Right hindlimb (tissue), 1 donor: ENCODE data around the gene TRAF5.
A peak's percentile ranks its signal among the peaks of the same experiment; 100 is the strongest.
"Not testable (repeated sequence)": the region's sequence is repeated elsewhere in the genome, so short reads cannot be mapped to it uniquely, and the experiment has no call there.

Experiments used
- DNase-seq: peaks from one replicate; pipeline ENCODE4 v3.0.0-alpha.2; 2018

The TRAF5 gene

DNA sequence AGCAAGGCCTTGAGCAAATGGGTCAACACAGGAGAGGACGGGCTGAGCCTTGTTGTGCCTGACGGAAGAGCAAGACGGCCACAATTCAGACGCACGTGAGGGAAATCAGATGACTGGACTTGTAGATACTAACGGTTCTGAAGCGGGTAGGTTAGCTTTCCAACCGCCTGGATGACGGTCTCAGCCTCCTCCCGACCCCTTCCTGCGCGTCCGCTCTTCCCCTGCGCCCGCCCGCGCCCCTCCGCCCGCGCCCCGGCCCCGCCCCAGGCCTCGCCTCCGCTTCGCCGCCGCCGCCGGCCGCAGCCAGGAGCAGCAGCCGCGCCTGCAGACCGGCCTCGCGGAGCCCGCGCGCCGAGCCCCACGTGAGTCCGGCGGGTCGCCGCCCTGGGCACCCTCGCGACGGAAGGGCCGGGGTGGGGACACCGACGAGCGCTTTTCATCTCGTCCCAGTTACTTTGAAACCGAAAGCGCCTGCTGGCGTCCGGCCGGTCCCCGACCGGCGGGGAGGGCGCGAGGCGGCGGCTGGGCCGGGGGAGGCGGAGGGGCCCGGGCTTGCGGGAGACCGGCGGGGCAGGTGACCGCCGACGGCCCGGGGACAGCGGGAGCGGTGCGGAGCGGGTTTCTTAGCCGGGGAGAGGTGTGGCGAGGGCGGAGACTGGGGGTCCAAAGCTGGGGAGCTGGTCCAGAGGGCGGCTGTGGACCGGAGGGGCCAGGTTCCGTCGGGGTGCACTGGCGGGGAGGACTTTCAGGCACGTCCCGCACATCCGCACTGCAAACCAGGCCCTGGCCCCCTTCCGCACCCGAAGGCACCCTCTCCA, at the start of gene TRAF5:
TRAF5 (plus strand) TSS at position 306 of the 818 bp plus-strand sequence. CDS start 26,407 bp downstream, outside the sequence.
- DNase-seq: peak; percentile 82

- DNase-seq: no peak
Observed at GRCh38 chr1:211279340-211279739, 47.3 kb upstream of the TRAF5 start.

- DNase-seq: no peak
Observed at GRCh38 chr1:211280910-211281309, 45.7 kb upstream of the TRAF5 start.

- no peak for DNase-seq
Observed at GRCh38 chr1:211281320-211282022, 45.2 kb upstream of the TRAF5 start.

DNA sequence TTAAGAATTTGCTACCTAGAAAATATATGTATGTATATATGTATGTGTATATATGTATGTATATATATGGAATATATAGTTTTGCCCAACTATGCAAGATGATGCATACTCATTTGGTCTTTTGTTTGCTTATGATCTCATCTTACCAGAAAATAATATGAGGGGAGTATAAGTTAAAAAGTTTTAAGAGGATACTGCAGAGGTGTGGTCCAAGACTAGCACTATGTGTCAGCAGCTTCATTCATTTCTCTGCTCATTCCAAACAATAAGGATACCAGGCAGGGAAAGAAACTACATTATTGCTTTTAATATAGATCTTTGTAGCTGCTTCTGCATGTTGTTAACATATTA, 44.6 kb upstream of the TRAF5 start:
- no peak for DNase-seq

DNA sequence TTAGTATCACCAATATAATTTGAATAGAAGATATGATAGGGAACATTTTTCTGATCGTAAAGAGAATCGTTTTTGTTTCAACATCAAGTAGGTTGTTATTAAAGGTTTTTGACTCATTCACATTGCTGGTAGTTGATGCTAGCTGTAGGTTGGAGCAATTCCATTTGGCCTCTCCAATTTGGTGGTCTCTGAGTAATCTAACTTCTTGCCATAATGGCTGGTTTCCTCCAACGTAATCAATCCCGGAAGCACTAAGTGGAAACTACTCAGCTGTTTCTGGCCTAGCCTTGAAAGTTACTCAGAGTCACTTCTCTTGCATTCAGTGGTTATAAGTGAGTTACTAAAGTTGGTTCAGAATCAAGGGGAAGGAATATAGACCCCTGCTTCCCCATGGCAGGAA, 41.4 kb upstream of the TRAF5 start:
- no peak for DNase-seq

DNA sequence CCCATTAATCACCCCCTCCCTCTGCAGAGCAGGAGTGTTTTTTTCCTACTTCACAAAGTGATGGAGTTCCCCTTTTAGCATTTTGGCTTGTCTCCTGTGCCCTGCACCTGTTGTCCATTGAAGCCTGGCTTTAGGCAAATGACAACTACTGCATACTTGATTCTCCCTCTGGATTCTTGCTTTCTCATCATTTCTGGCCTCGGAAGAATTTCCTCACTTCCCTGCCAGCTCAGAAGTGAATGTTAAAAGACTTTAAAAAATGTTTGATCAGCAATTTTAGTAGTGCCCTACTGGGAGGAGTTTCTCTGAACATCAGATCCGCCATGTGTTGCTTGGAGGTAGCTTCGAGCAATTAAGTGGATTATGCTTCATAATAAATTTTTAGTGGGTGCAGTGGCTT, 39.4 kb upstream of the TRAF5 start:
- DNase-seq: no peak

GRCh38 chr1:211292411-211292810, 34.2 kb upstream of the TRAF5 start:
- DNase-seq: no peak

DNA sequence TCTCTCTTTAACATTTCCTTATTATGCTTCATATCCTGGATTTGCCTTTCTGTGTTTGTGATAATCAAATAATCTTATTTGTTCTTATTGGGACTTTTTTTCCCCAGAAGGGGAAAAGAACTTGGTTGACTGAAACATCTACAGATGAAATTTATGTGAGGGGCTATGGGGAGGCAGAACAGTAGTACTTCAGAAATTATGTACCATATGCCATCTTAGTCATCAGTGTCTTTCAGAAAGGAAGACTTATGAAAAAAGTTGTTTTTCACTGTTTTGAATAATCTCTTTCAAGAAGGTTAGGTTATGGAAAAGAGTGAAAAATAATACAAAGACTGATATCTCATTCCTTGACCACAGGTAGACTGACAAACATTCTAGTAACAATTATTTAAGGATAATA, 30.2 kb upstream of the TRAF5 start:
- DNase-seq: no peak

- DNase-seq: no peak
Observed at GRCh38 chr1:211305044-211305443, 21.6 kb upstream of the TRAF5 start.

DNA sequence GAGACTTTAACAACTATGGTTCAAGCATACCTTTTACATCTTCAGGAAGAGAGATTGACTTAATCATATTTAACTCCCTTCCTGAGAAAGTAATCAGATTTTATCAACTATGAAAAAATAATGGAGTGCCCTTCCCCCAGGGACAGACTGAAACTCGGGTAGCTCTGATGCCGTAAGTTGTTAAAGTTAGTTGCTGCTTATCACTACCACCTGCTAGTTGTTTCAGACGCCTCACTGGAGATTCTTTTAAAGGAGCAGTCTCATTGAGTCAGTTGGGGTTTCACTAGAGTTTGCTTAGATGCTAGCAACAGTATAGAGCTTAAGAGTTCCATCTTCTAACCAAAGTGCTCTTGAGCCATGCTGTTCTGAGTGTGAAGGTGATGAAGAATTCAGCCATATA, 17.0 kb upstream of the TRAF5 start:
- DNase-seq: no peak

GRCh38 chr1:211313392-211313791, 13.2 kb upstream of the TRAF5 start:
- DNase-seq: no peak

- DNase-seq: no peak
Observed at GRCh38 chr1:211318576-211319280, 7.9 kb upstream of the TRAF5 start.

GRCh38 chr1:211319892-211320291, 6.7 kb upstream of the TRAF5 start:
- no peak for DNase-seq

DNA sequence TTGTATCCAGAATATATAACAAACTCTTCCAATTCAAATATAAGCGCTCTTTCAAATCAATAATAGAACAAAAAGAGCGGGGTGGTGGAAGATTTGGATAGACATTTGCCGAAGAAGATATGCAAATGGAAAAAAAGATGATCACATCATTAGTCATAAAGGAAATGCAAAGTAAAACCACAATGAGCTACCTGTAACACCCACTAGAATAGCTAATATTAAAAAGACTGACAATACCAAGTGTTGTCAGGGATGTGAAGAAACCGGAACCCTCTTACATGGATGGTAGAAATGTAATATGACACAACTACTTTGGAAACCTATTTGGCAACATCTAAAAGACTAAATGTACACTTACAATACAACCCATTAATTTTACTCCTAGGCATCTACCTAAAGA, 5.7 kb upstream of the TRAF5 start:
- DNase-seq: no peak

DNA sequence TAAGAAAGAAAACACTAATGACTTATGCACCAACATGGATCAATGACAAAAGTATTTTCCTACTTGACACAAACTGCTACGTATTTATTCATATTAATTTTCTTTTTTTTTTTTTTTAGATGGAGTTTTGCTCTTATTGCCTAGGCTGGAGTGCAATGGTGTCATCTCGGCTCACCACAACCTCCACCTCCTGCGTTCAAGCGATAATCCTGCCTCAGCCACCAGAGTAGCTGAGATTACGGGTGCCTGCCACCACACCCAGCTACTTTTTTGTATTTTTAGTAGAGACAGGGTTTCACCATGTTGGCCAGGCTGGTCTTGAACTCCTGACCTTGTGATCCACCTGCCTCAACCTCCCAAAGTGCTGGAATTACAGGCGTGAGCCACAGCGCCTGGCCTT, 5.0 kb upstream of the TRAF5 start:
- DNase-seq: not testable (repeated sequence)

DNA sequence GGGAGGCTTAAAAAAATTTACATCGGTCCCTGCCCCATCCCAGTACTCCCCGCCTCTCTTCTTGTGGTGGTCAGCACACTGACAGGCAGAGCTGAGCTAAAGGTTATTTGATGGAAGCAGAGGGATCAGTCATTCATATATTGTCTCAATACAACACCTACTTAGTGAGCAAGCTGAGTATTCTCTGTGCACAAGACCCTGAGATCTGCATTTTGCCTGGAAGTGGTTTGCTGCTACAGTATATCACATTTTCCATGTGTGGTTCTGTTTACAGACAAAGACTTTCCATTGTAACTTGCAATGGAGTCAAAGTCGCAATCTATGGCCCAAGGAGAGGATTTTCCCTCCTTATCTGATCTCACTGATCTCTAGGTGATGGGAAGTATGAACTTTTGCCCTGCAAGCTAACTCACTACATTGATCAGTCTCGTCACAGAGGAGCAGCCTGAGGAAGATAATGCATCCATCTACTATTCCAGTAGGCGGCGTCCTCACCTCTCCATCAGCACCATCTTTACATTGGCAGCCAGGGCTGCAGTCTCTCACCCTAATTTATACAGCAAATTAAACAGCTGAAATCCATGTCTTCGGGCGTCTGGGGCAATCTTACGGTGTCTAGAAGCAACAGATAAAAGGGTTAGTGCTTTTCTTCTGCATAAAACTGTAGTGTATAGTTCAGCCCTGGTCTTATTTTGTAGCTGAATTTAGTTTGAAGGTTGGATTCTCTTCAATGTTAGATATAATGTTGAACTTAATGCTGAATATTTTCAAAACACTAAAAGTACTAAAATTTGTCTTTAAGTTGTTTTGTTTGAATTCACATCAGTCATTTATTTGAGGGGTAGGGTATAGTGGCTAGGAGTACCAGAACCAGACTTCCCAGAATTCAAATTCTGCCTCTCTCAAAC, 3.2 kb upstream of the TRAF5 start:
- peak; percentile 61 for DNase-seq

- no peak for DNase-seq
Observed at GRCh38 chr1:211324992-211325775, 1.4 kb upstream of the TRAF5 start.

GRCh38 chr1:211326140-211326527, 499 bp upstream of the TRAF5 start:
- DNase-seq: no peak

GRCh38 chr1:211327346-211327921, 801 bp downstream of the TRAF5 start:
- DNase-seq: peak; percentile 65

- DNase-seq: no peak
Observed at GRCh38 chr1:211328084-211328694, 1.6 kb downstream of the TRAF5 start.
